Stimulated activated CD4-positive, alpha-beta T cell treated with anti-CD3 and anti-CD28 coated beads, Interleukin-1b, Interleukin-23, amount 100 ng/mL, for 4 hours (primary cell): Measurements from ENCODE around the gene GNG4.

ENCODE experiments used
- DNase-seq, 2 donors: peaks; one replicate each; pipeline ENCODE4 v3.0.0-alpha.2; 2020; ENCODE audit warnings: low read depth in 2 of 2

Gene GNG4

DNA sequence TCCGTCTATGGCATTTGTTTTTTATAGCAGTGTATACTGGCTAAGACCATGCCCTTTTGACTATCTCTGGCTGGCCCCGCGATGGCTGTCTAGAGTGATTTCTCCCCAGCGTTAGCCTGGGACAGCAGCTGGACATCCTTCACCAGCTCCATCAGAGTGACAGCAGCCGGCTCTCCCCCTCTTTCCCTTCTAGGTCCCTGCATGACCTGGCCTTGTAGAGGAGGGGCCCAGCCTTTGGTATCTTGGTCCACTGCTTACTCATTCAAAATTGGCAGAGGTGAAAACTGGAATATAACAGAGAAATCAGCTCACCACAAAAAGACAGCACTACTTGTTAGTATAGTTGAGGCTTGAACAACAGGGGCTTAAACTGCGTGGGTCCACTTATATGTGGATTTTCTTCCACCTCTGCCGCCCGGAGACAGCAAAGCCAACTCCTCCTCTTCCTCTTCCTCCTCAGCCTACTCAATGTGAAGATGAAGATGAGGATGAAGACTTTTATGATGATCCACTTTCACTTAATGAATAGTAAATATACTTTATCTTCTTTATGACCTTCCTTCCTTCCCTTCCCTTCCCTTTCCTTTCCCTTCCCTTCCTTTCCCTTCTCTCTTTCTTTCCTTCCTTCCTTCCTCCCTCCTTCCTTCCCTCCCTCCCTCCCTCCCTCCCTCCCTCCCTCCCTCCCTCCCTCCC, 116.0 kb downstream of the GNG4 start:
- DNase-seq = no peak

DNA sequence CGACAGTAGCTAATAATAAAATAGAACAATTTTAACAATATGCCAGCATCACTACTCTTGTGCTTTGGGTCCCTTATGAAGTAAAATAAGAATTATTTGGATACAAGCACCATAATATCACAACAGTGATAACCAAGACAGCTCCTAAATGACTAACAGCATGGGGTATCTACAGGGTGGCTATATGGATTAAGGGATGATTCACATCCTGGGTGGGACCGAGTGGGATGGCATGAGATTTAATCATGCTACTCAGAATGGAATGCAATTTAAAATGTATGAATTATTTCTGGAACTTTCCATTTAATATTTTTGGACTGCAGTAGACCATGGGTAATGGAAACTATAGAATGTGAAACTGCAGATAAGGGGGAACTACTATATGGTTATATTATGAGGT, 117.2 kb downstream of the GNG4 start:
- no peak for DNase-seq

DNA sequence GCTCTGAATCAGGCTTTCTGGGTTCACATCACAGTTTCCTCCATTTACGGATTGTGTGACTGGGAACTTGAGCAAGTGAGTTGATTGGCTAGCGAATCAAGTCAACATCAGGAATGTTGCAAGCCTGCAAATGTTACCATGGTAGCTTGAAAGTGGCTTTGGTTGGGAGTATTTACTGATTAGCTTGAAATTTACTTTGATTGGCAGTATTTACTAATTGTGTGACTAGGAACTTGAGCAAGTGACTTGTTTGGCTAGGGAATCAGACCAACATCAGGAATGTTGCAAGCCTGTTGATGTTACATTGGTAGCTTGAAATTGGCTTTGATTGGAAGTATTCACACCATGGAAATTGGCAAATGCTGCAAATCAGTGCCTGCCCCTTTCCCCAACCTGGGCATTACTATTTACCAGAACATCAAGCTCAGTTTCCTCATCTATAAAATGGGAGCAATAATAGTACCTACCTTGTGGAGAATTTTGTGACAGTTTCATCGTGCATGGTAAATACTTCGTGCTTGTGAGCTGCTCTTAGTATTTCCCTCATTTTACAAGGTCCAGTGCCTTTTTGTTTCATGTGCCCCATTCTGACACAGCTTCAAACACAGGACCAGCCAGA, 122.3 kb downstream of the GNG4 start:
- no peak for DNase-seq

- no peak for DNase-seq
Observed at GRCh38 chr1:235525314-235525713, 124.3 kb downstream of the GNG4 start.

GRCh38 chr1:235516862-235517446, 132.6 kb downstream of the GNG4 start:
- DNase-seq = no peak

- no peak for DNase-seq
Observed at GRCh38 chr1:235515844-235516512, 133.6 kb downstream of the GNG4 start.

DNA sequence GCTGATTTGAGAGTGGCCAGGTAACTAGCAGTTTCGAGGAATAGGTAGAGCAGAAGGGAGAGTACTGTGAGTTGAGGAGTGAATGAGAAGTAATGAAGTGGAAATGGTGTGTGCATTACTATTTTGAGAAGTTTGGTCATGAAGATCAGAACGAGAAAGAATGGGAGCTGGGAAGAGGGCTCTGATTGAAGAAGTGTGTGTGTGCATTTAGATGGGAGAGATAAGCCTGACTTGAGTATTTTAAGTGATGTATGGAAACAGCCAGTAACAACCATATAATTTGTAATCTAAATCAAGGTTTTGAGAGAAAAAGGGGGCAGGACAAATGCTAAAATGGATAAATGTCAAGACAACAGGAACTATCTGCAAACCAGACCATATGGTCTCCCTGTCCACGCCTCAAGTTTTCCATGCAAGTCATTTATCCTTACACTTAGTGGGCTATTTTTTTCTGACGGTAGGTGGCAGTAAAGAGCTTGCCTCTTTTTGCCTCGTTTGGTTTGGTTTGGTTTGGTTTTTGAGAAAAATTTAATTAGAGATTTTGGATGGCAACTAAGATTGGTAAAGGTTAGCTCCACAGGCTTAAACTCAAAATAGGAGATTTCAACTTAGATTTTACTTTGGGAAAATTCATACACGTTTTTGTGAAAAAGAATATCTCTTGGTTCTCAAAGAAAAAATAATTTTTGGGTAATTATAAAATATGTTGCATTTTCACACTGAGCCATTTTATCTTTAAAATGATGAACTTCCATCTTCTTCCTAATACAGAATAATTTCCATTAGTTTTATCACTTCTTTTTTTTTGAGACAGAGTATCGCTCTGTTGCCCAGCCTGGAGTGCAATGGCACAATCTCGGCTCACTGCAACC, 135.9 kb downstream of the GNG4 start:
- DNase-seq = peak in 1 of 2 donors; percentile 49

DNA sequence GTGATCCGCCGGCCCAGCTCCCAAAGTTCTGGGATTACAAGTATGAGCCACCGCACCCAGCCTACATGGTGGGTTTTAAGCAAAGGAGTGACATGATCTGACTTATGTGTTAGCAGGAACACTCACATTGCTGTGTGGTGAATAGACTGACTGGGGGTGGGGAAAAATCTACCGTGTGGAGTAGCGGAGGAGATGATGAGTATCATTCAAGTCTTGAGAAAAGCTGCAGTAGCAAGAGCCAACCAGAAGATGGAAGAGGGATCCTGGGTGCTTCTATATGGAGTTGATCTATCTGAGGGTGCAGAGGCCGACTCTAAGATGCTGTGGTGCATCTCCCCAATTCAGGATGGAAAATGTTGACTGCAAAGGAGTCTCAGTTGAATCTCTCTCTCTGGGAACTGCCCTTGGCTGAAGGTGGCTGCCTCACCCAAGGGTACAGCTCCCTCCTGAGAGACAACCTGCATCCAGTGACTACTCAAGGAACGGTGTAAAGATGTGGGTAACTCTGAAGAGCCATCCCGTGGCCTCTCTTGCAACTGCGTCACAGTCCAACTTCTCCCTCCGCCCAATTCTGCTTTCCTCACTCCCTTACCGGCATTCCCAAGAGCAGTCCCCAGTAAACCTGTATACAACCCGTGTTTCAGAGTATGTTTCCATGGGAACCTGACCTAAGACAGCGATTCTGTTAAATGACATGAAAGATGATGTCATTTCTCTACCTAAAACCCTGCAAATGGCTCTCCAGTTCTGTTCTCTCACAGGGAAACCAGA, 137.9 kb downstream of the GNG4 start:
- no peak for DNase-seq

DNA sequence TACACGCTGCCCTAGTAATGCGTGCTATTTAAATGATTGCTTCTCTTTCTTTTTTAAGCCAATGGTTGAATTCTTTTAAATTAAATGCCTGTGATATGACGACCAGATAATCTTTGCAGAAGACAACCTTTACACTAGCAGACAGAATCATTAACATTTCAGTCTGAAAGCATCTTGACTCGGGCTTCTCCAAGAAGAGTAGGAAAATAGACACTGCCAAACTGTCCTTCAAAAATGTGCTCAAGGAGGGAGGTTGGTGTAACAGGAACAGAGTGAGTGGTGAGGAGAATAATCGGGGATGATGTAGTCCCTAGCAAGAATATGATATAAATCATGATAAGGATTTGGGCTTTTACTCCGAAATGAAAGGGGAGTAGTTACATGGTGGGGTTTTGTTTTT, 138.8 kb downstream of the GNG4 start:
- no peak for DNase-seq

GRCh38 chr1:235507623-235508022, 142.0 kb downstream of the GNG4 start:
- no peak for DNase-seq

GRCh38 chr1:235504494-235505222, 144.9 kb downstream of the GNG4 start:
- DNase-seq = peak; percentile 97 to 98

DNA sequence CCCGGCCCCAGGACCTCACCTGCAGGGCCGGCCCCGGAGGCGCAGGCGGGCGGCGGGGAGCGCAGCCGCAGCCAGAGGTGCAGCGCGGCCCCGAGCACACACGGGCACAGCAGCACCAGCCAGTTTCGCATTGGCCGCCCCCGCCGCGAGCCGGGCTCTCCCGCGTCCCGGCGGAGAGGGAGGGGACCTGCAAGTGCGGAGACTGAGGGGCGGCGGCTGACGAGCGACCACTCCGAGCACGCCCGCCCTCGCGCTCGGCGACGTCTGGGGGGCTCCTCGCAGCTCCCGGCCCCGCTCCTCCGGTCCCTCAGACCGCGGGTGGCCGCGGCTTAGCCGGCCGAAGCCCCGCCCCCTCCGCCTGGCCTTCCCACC, 145.5 kb downstream of the GNG4 start, which contains the start of gene B3GALNT2:
Gene B3GALNT2, minus strand, starts transcription at position 331 of the 372 bp plus-strand sequence. Its CDS starts 200 bp downstream, at position 131.
- no peak for DNase-seq

- peak in 1 of 2 donors; percentile 4 for DNase-seq
Observed at GRCh38 chr1:235503403-235504121, 146.0 kb downstream of the GNG4 start.

- DNase-seq = no peak
Observed at GRCh38 chr1:235502601-235503402, 146.8 kb downstream of the GNG4 start.

DNA sequence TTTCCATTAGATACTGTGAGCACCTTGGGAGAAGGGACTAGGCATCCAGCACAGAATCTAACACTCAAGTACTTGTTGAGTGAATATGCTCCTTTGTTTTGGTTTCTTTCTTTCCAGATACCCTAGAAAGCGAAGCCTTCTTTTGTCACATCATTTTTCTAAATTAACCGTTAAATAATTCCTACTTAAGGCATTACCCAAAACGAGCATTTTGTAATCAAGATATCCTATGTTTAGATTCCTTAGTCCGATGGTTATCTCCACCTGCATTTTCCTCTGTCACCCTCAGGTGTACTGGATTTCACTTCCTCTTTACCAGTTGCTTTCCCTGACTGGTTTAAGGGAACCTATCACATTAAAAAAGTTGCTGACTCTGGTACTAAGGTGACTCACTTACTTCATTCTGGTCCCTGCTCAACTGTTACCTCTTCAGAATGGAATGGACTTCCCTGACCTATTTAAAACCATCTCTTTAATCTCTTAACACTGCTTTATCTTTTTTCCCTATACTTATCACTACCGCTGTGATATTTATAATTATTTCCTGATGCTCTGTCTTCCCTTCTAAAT, 148.5 kb downstream of the GNG4 start:
- no peak for DNase-seq
